ENCODE data around the gene SLC16A6.

DNA sequence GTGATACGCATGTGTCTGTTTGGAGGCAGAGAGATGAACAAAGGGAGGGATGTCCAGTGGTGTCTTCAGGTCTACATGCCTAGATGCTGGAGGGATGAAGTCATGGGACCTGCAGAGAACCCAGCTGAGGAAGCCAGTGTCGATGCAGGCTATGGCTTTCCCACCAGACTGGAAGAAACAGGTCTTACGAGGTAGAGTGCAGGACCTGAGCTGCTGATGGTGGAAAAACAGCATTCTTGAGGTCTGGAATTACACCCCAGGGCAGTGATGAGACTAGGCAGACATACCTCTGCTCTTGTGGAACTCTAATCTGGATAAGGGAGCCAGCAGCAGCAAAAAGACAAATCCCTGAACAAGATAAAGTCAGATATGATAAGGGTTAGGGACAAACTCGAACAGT is 37.7 kb upstream of the SLC16A6 start:
- TF ChIP-seq, protein P1, sequence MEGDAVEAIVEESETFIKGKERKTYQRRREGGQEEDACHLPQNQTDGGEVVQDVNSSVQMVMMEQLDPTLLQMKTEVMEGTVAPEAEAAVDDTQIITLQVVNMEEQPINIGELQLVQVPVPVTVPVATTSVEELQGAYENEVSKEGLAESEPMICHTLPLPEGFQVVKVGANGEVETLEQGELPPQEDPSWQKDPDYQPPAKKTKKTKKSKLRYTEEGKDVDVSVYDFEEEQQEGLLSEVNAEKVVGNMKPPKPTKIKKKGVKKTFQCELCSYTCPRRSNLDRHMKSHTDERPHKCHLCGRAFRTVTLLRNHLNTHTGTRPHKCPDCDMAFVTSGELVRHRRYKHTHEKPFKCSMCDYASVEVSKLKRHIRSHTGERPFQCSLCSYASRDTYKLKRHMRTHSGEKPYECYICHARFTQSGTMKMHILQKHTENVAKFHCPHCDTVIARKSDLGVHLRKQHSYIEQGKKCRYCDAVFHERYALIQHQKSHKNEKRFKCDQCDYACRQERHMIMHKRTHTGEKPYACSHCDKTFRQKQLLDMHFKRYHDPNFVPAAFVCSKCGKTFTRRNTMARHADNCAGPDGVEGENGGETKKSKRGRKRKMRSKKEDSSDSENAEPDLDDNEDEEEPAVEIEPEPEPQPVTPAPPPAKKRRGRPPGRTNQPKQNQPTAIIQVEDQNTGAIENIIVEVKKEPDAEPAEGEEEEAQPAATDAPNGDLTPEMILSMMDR (IDR thresholded peaks at IDR 0.05), result no peak
- TF ChIP-seq EP300 (IDR thresholded peaks at IDR 0.05), result no peak
